Measurements from ENCODE around the gene MOSPD2. TPM values are rescaled to one million over a fixed set of nuclear protein-coding genes. Genes with fewer than 3 reads are reported as not detected.

Gene MOSPD2
- total and polyA plus RNA-seq, 2 of the 8 experiments (the other 6 are each of a cell fraction or from before 2014, with no cell fraction given) = 4.5 to 12.1 TPM

DNA sequence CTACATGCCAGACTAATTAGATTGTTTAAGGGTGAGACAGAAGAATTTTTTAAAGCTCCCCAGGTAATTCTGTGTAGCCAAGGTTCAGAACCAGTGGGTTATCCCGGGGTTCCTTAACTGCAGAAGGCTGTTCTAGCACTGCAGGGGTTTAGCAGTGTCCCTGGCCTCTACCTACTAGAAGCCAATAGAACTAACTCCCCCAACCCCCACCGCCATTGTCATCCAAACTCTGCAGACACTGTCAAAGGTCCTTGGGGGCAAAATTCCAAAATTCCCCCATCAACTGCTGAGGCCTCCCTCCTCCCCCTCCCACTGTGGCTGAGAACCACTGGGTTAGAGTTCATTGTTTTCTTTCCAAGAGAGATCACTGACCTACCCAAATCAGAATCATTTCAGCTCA, 66.4 kb downstream of the MOSPD2 start:
- Histone ChIP-seq H3K27ac (ENCODE audit: low read depth, low read length) (no peak overlapping the region), H3K9me3 (ENCODE audit: insufficient read depth in 2 of 2, low read depth in 1 of 2, low read length in 1 of 2) (no peaks in the 10 kb centered on the region), H3K18ac (ENCODE audit: extremely low read depth, low read length) (no peak overlapping the region), H2AK5ac (ENCODE audit: low read depth, low read length) (no peak overlapping the region), H2BK12ac (ENCODE audit: low read depth, low read length) (no peak overlapping the region), H3K4me3 (ENCODE audit: extremely low read depth in 1 of 4, insufficient read depth in 2 of 4, low read depth in 3 of 4, low read length in 4 of 4) (no peak overlapping the region), H4K91ac (replicated peaks; ENCODE audit: insufficient read length, low read length) (no peak overlapping the region), H2AFZ (ENCODE audit: low read length) (no peak overlapping the region), H3K23me2 (ENCODE audit: low read depth, low read length) (no peaks in the 10 kb centered on the region), H3K56ac (replicated peaks; ENCODE audit: insufficient read length, low read depth, low read length) (no peak overlapping the region), H3K36me3 (ENCODE audit: control insufficient read depth in 2 of 4, insufficient read depth in 4 of 4, low read length in 3 of 4) (no peaks in the 10 kb centered on the region), H4K5ac (ENCODE audit: insufficient read length, low read depth, low read length) (no peak overlapping the region), H2BK15ac (ENCODE audit: low read length) (no peak overlapping the region), H3K79me2 (ENCODE audit: control insufficient read depth in 1 of 2, insufficient read depth in 2 of 2, low read length in 2 of 2) (no peaks in the 10 kb centered on the region), H4K20me1 (replicated peaks in 1 of 2; ENCODE audit: control insufficient read depth in 1 of 2, insufficient read depth in 2 of 2, low read length in 2 of 2) (no peaks in the 10 kb centered on the region), H2BK20ac (ENCODE audit: low read length) (no peak overlapping the region), H3K14ac (ENCODE audit: insufficient read length) (no peak overlapping the region), H2BK5ac (ENCODE audit: low read depth, low read length) (no peak overlapping the region), H3K4me2 (ENCODE audit: insufficient read depth in 1 of 2, low read depth in 2 of 2, low read length in 2 of 2) (no peak overlapping the region), H3K4ac (replicated peaks; ENCODE audit: insufficient read length, low read depth, low read length) (no peak overlapping the region), H3K79me1 (ENCODE audit: low read depth, low read length) (no peaks in the 10 kb centered on the region), H3K4me1 (replicated peaks in 1 of 4; ENCODE audit: control insufficient read depth in 3 of 4, insufficient read depth in 4 of 4, low read length in 3 of 4) (no peaks in the 10 kb centered on the region), H3K27me3 (replicated peaks in 1 of 4; ENCODE audit: control insufficient read depth in 3 of 4, extremely low read depth in 1 of 4, insufficient read depth in 3 of 4, low read length in 3 of 4) (no peaks in the 10 kb centered on the region), H2BK120ac (replicated peaks; ENCODE audit: low read depth, low read length) (no peak overlapping the region), H3K9ac (replicated peaks in 1 of 4; ENCODE audit: extremely low read depth in 1 of 4, low read depth in 3 of 4, low read length in 3 of 4) (no peak overlapping the region), H4K8ac (ENCODE audit: extremely low read depth, insufficient read depth, low read length) (no peak overlapping the region), H3K23ac (ENCODE audit: insufficient read length) (no peak overlapping the region)
- no peak for TF ChIP-seq KDM4A (IDR thresholded peaks at IDR 0.05; ENCODE audit: low read depth, low read length, severe bottlenecking)
- no peak for TF ChIP-seq ATF3 (IDR thresholded peaks at IDR 0.05; ENCODE audit: insufficient read depth, low read depth, low read length)
- no peak for TF ChIP-seq RAD21 (IDR thresholded peaks at IDR 0.05 in 1 of 2, conservative IDR thresholded peaks at IDR 0.05 in 1 of 2; ENCODE audit: low read depth in 2 of 2, low read length in 2 of 2)
- TF ChIP-seq CHD2 (IDR thresholded peaks at IDR 0.05; ENCODE audit: low read length) = no peak
- TF ChIP-seq JUND (IDR thresholded peaks at IDR 0.05; ENCODE audit: low read length) = no peak
- TF ChIP-seq TAF1 (IDR thresholded peaks at IDR 0.05; ENCODE audit: low read depth, low read length) = no peak
- no peak for TF ChIP-seq SP4 (IDR thresholded peaks at IDR 0.05; ENCODE audit: low read length)
- TF ChIP-seq RNF2 (IDR thresholded peaks at IDR 0.05; ENCODE audit: borderline replicate concordance, low read depth, low read length, missing control alignments, poor library complexity, severe bottlenecking) = no peak
- TF ChIP-seq TAF7 (optimal IDR thresholded peaks at IDR 0.05; ENCODE audit: borderline replicate concordance, low read depth, low read length) = no peak
- whole genome bisulfite sequencing, 2 experiments (ENCODE audit: extremely low coverage in 1 of 2, insufficient coverage in 1 of 2, insufficient read length in 1 of 2, insufficient replicate concordance in 2 of 2, low coverage in 1 of 2, low lambda C conversion rate in 2 of 2, missing lambda C conversion rate in 1 of 2) = 80% methylated on average over 1 of the region's 2 CpGs; no CpG with 5 or more reads in 1 of the 2 experiments
- peak in 1 of 2 experiments; percentile 1 for DNase-seq (ENCODE audit: low read depth in 1 of 2, low spot score in 2 of 2)
- ChIA-PET CTCF (ENCODE audit: partially characterized antibody) (no interaction called here), POLR2A (ENCODE audit: partially characterized antibody) (no interaction called here)
- FAIRE-seq = no peak

All from H1 (cell line).